Dedifferentiated amniotic fluid mesenchymal stem cell (primary cell): ENCODE measurements around the gene STC2.

Experiments used
- DNase-seq: peaks from one replicate; pipeline ENCODE4 v3.0.0-alpha.2; 2016; ENCODE audit errors: extremely low spot score

The STC2 gene

GRCh38 chr5:173328844-173329490, 753 bp upstream of the STC2 start:
- DNase-seq = peak; percentile 78

GRCh38 chr5:173327084-173327947, 898 bp downstream of the STC2 start:
- DNase-seq = no peak

- peak; percentile 86 for DNase-seq
Measured at GRCh38 chr5:173326501-173326960, 1.7 kb downstream of the STC2 start.

GRCh38 chr5:173325091-173325698, 3.0 kb downstream of the STC2 start:
- DNase-seq = no peak

- peak; percentile 70 for DNase-seq
Measured at GRCh38 chr5:173324115-173325001, 3.9 kb downstream of the STC2 start.

- no peak for DNase-seq
Measured at GRCh38 chr5:173323799-173324114, 4.5 kb downstream of the STC2 start.

GRCh38 chr5:173323106-173323798, 5.0 kb downstream of the STC2 start:
- DNase-seq = no peak

GRCh38 chr5:173321886-173322285, 6.3 kb downstream of the STC2 start:
- no peak for DNase-seq

- no peak for DNase-seq
Measured at GRCh38 chr5:173320259-173320658, 8.0 kb downstream of the STC2 start.

- DNase-seq = no peak
Measured at GRCh38 chr5:173319646-173320045, 8.6 kb downstream of the STC2 start.

- DNase-seq = no peak
Measured at GRCh38 chr5:173318881-173319620, 9.2 kb downstream of the STC2 start.

GRCh38 chr5:173318330-173318729, 9.9 kb downstream of the STC2 start:
- DNase-seq = no peak

- DNase-seq = no peak
Measured at GRCh38 chr5:173317852-173318251, 10.4 kb downstream of the STC2 start.

GRCh38 chr5:173317091-173317730, 11.0 kb downstream of the STC2 start:
- DNase-seq = no peak

- no peak for DNase-seq
Measured at GRCh38 chr5:173316339-173317020, 11.7 kb downstream of the STC2 start.

GRCh38 chr5:173315495-173316338, 12.5 kb downstream of the STC2 start:
- peak; percentile 56 for DNase-seq

GRCh38 chr5:173314166-173314952, 13.9 kb downstream of the STC2 start:
- DNase-seq = no peak

GRCh38 chr5:173313351-173313801, 14.8 kb downstream of the STC2 start:
- no peak for DNase-seq
